Measurements from ENCODE around the gene ALOXE3. TPM values are rescaled to one million over a fixed set of nuclear protein-coding genes. Genes with fewer than 3 reads are reported as not detected.

ALOXE3 gene
- total and polyA plus RNA-seq, 12 donors: 0.09 TPM; not detected in 11

- peaks cover 22 to 56% (median 35%) of the 10 kb centered on the region in 9 donors for H3K4me1 ChIP-seq
- WGBS, 2 donors: 90 to 93% methylated on average over 13 of the region's 13 CpGs
- peaks cover 58 to 79% (median 78%) of the 10 kb centered on the region in 9 donors for H3K36me3 ChIP-seq
- DNase-seq (no peak), ATAC-seq (no peak)
- no peak overlapping the region for H3K4me3 ChIP-seq
- intact Hi-C loops (cut with DNase I): no loop called here
- H3K27me3 ChIP-seq: no peaks in the 10 kb centered on the region
- H3K27ac ChIP-seq: peak overlapping the region in 6 of 10 donors; percentile 13 to 100 (median 34)
- no peaks in the 10 kb centered on the region for H3K9me3 ChIP-seq
- no peak for TF ChIP-seq CTCF (IDR thresholded peaks at IDR 0.05)
These were observed 29.6 kb upstream of the ALOXE3 start for GRCh38 chr17:8147805-8148404.

- Histone ChIP-seq H3K27ac (peak overlapping the region in 5 of 10 donors; percentile 13 to 100 (median 38)), H3K4me1 (peaks cover 18 to 50% (median 35%) of the 10 kb centered on the region in 9 donors), H3K9me3 (no peaks in the 10 kb centered on the region), H3K36me3 (peaks cover 64 to 85% (median 84%) of the 10 kb centered on the region in 9 donors), H3K27me3 (no peaks in the 10 kb centered on the region), H3K4me3 (no peak overlapping the region)
- no peak for DNase-seq
- intact Hi-C loops (cut with DNase I): no loop called here
- no peak for ATAC-seq
- 86 to 92% methylated on average over 23 to 26 of the region's 26 CpGs for whole genome bisulfite sequencing, 2 donors
- no peak for TF ChIP-seq CTCF (IDR thresholded peaks at IDR 0.05)
These were observed 29.0 kb upstream of the ALOXE3 start for GRCh38 chr17:8147141-8147804.

- no peaks in the 10 kb centered on the region for H3K9me3 ChIP-seq
- H3K4me1 ChIP-seq: peaks cover 17 to 44% (median 34%) of the 10 kb centered on the region in 9 donors
- DNase-seq (no peak), ATAC-seq (no peak)
- H3K36me3 ChIP-seq: peaks cover 66 to 93% (median 92%) of the 10 kb centered on the region in 9 donors
- no peak overlapping the region for H3K4me3 ChIP-seq
- intact Hi-C loops (cut with DNase I): no loop called here
- H3K27ac ChIP-seq: peak overlapping the region in 5 of 10 donors; percentile 30 to 100 (median 43)
- no peaks in the 10 kb centered on the region for H3K27me3 ChIP-seq
- TF ChIP-seq CTCF (IDR thresholded peaks at IDR 0.05): no peak
- 91 to 92% methylated on average over 14 of the region's 14 CpGs for WGBS, 2 donors
These were observed 28.2 kb upstream of the ALOXE3 start for GRCh38 chr17:8146381-8147140.

GRCh38 chr17:8145811-8146210 is 27.5 kb upstream of the ALOXE3 start:
- Histone ChIP-seq H3K4me1 (peaks cover 9 to 42% (median 28%) of the 10 kb centered on the region in 9 donors), H3K36me3 (peaks cover 66 to 100% (median 99%) of the 10 kb centered on the region in 9 donors), H3K27ac (peak overlapping the region in 3 of 10 donors; percentile 24 to 100 (median 30)), H3K27me3 (no peaks in the 10 kb centered on the region), H3K9me3 (no peaks in the 10 kb centered on the region), H3K4me3 (no peak overlapping the region)
- intact Hi-C loops (cut with DNase I): no loop called here
- DNase-seq (no peak), ATAC-seq (no peak)
- 91 to 94% methylated on average over 12 of the region's 12 CpGs for WGBS, 2 donors
- no peak for TF ChIP-seq CTCF (IDR thresholded peaks at IDR 0.05)
